ENCODE results near the gene WFIKKN1. TPM values are rescaled to one million over a fixed set of nuclear protein-coding genes. Genes with fewer than 3 reads are reported as not detected.

The WFIKKN1 gene
- total and polyA plus RNA-seq, 2 of the 13 experiments (the other 11 are each of a cell fraction or from before 2014, with no cell fraction given), result 1.7 to 4.9 TPM

- ATAC-seq (no peak), FAIRE-seq (no peak), DNase-seq (ENCODE audit: low spot score) (no peak)
- no peaks in the 10 kb centered on the region; a peak in 1 of 5 replicates for H3K27me3 ChIP-seq (ENCODE audit: control insufficient read depth in 1 of 2, insufficient read depth in 2 of 2, low read length in 2 of 2)
- no peak overlapping the region for H3K9ac ChIP-seq (ENCODE audit: insufficient read depth, low read depth, low read length)
- intact Hi-C loops (cut with micrococcal nuclease; ENCODE audit: unreplicated experiment) (no loop called here), in situ Hi-C loops (cut with HindIII; ENCODE audit: extremely low pct_ligation_motif_present, low pct_unique_long_range_greater_than_20kb) (no loop called here)
- peaks cover 16% of the 10 kb centered on the region for H3K79me2 ChIP-seq (ENCODE audit: insufficient read depth, low read length)
- TSS peak; percentile 62 for BruUV-seq (replicated peaks)
- peak overlapping the region in 2 of 3 experiments; percentile 85 to 88; a peak in 2 of 6 replicates for H3K4me3 ChIP-seq (replicated peaks in 1 of 3; ENCODE audit: insufficient read depth in 1 of 3, low read depth in 2 of 3, low read length in 3 of 3)
- H3K9me3 ChIP-seq (ENCODE audit: low read length), result no peaks in the 10 kb centered on the region
- TF ChIP-seq ZNF720 (CRISPR knock-in tag; IDR thresholded peaks at IDR 0.05) (no peak), AGO2 (optimal IDR thresholded peaks at IDR 0.05; ENCODE audit: low read depth, low read length) (peak; percentile 75), ZNF780A (CRISPR knock-in tag; IDR thresholded peaks at IDR 0.05) (no peak), LBX2 (CRISPR knock-in tag; IDR thresholded peaks at IDR 0.05; ENCODE audit: borderline replicate concordance) (no peak), MAZ (IDR thresholded peaks at IDR 0.05; ENCODE audit: borderline replicate concordance, low read depth, low read length) (no peak), MAZ (CRISPR knock-in tag; IDR thresholded peaks at IDR 0.05; ENCODE audit: low read depth) (no peak), FLYWCH1 (CRISPR knock-in tag; IDR thresholded peaks at IDR 0.05) (no peak), TEAD2 (CRISPR knock-in tag; IDR thresholded peaks at IDR 0.05) (no peak), CENPBD1 (CRISPR knock-in tag; IDR thresholded peaks at IDR 0.05; ENCODE audit: borderline replicate concordance, low read depth) (no peak), RBFOX2 (IDR thresholded peaks at IDR 0.05; ENCODE audit: low read depth, low read length) (peak; percentile 44; the same call in 1 of the 2 replicates), MNT (IDR thresholded peaks at IDR 0.05) (0 out of 2 replicates have a peak, but pooled peaks have one; percentile 16), ATAD3A (CRISPR knock-in tag; IDR thresholded peaks at IDR 0.05) (no peak), LCORL (IDR thresholded peaks at IDR 0.05) (no peak), LCORL (CRISPR knock-in tag; IDR thresholded peaks at IDR 0.05) (no peak), DBP (CRISPR knock-in tag; IDR thresholded peaks at IDR 0.05; ENCODE audit: not compliant biosample characterization) (no peak)
- TF ChIP-seq, protein P1, sequence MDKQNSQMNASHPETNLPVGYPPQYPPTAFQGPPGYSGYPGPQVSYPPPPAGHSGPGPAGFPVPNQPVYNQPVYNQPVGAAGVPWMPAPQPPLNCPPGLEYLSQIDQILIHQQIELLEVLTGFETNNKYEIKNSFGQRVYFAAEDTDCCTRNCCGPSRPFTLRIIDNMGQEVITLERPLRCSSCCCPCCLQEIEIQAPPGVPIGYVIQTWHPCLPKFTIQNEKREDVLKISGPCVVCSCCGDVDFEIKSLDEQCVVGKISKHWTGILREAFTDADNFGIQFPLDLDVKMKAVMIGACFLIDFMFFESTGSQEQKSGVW (CRISPR knock-in tag; IDR thresholded peaks at IDR 0.05; ENCODE audit: borderline replicate concordance), result no peak
- TF ChIP-seq, protein P2, sequence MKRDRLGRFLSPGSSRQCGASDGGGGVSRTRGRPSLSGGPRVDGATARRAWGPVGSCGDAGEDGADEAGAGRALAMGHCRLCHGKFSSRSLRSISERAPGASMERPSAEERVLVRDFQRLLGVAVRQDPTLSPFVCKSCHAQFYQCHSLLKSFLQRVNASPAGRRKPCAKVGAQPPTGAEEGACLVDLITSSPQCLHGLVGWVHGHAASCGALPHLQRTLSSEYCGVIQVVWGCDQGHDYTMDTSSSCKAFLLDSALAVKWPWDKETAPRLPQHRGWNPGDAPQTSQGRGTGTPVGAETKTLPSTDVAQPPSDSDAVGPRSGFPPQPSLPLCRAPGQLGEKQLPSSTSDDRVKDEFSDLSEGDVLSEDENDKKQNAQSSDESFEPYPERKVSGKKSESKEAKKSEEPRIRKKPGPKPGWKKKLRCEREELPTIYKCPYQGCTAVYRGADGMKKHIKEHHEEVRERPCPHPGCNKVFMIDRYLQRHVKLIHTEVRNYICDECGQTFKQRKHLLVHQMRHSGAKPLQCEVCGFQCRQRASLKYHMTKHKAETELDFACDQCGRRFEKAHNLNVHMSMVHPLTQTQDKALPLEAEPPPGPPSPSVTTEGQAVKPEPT (CRISPR knock-in tag; IDR thresholded peaks at IDR 0.05; ENCODE audit: low read depth), result no peak
- 92% methylated on average over 15 of the region's 28 CpGs for WGBS (ENCODE audit: low lambda C conversion rate)
- peaks cover 9 to 20% of the 10 kb centered on the region in 2 experiments; a peak in 4 of 5 replicates for H3K36me3 ChIP-seq (replicated peaks in 1 of 2; ENCODE audit: control insufficient read depth in 1 of 2, insufficient read depth in 2 of 2, low read length in 2 of 2)
- H3K4me2 ChIP-seq (ENCODE audit: low read depth, low read length), result peak overlapping the region; percentile 80
- ChIA-PET POLR2A (interaction anchor here (0.6 to 4.4 kb wide), 5 partner anchors 8 to 311 kb away, joined by 3 to 34 read pairs (median 7); partner anchors contain the start of genes MRPL28 and WDR24), CTCF (ENCODE audit: low intra/inter-chr PET ratio, low total read pairs) (no interaction called here)
- 0 out of 2 replicates have a peak, but pooled peaks cover 3% of the 10 kb centered on the region for H4K20me1 ChIP-seq (ENCODE audit: insufficient read depth, low read length)
- no peak overlapping the region for H2AFZ ChIP-seq (ENCODE audit: low read length)
- H3K4me1 ChIP-seq (ENCODE audit: insufficient read depth, low read length), result peaks cover 27% of the 10 kb centered on the region
- no peak overlapping the region for H3K27ac ChIP-seq (ENCODE audit: extremely low read length, insufficient read depth, low read length)
These were observed 51.1 kb downstream of the WFIKKN1 start for GRCh38 chr16:681746-682427.
